A172 (cell line): Measurements from ENCODE around the gene VWA2. TPM values are rescaled to one million over a fixed set of nuclear protein-coding genes. Genes with fewer than 3 reads are reported as not detected.

Experiments
- DNase-seq: peaks from one replicate; pipeline ENCODE4 v3.0.0-alpha.2; 2015; ENCODE audit warnings: low spot score
- total RNA-seq: library from RNA; depleted of rRNA; stranded (reverse); fragments of >200 nt; shearing (Covaris generic); gene quantifications from 2 replicates; pipeline ENCODE4 v1.2.3, GENCODE V29; 2014

Gene VWA2
- total RNA-seq, 1 experiment from 2014 or later = not detected

DNA sequence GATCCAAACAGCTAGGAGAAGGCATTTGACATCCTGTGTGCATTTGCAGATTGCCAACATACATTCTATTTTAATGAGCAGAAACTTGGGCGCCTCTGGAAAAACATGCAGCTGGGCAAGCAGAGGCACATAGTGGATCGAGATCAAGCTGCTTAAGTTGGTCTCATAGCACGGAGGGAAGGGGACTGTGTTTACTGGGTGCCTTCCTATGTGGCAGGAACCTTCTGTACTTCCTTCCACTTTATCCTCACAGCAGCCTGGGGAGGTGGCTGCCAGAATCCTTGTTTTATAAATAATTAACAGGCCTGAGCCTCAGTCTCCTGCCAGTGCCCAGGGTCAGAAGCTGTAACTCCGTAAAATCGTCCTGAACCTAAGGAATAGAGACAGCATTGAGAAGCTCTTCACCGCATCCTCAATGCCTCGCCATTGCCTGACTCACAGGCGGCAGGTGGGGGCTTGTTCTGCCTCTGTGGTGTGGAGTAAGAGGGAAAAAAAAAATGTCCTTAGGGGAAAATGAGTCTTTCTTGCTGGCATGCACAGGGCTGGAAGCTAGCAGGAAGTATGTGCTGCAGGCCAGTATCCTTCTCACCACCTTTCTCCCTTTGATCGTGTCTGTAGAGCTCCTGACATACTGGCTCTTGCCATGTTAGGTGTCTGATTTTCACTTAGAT lies 6.2 kb downstream of the VWA2 start:
- no peak for DNase-seq

DNA sequence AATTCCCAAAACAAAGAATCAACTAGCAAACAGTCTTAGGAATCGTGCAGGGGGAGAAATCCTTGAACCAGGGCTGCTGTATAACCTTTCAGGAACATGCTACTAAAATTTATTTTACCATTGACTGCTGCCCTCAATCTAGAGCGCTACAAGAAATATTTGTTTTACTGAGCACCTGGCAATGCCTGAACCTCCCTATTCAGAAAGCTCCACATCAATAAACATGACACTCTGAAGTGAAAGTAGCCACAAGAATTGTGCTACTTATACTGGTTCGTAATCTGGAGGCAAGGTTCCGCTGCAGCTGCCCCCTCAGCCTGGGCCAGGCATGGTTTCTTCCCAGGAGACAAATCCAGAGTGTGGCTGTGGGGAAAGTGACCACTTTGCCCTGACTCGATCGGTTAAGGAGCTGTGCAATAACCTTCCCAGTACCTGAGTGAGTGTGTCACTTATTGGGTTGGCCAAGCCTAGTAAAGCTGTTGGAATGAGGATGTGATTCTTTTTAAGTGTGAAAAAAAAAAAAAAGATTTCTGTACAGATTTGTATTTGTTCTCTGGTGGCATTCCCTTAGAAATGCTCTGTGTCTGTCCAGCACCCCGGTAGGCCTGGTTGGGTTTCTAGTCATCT lies 7.7 kb downstream of the VWA2 start:
- DNase-seq = no peak

DNA sequence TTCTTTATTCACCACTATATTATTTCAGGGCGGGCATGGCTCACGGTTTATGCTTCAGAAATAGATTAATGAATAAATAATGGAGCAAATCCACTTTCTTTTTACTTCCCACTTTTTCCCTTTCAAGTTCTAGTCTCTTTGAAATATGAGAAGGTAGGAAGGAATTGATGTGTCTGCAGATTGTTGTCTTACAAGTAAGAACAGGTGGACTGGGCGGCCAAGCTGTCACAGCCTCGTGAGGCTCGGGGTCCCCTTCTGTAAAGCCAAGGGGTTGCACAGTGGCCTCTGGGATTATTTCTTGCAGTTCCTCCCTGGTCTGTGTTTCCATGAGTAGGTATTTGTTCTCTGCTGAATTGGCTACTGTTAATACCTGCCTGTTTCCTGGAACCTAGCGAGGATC lies 11.2 kb downstream of the VWA2 start:
- no peak for DNase-seq

DNA sequence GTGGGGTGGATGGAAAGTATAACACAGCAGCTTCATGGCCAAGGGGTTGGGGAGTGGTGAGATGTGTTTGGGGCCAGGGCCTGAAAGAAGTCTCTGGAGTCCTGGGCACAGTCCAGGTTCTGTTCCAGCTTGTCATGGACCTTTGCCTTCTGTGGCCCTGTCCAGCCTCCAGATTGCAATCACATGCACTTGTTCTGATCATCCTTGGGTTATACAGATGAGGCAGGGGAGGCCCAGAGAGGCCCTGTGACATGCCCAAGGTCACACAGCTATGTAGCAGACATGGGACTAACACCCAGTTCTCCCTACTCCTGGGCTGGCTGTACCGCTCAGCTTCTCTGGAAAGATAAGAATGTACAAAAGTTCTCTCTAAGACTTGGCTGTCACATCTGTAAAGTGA lies 11.7 kb downstream of the VWA2 start:
- DNase-seq = no peak

DNA sequence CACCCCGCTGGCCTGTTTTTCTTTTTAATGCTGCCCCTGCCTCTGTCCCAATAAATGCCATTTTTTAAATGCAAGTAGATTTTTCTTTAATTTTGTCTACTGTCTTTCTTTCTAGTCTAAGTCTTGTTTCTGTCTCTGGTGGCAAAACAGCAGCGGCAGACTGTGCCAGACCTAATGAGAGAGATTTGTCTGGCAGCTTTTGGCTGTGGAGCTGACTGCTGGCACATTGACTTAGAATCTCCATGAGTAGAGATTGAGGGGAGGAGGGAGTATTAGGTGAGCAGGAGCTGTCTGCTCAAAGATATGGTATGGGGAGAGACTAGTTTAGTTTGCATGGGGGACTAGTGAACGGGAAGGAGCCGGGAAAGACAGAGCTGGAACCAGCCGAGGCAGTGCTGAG lies 13.0 kb downstream of the VWA2 start:
- no peak for DNase-seq

DNA sequence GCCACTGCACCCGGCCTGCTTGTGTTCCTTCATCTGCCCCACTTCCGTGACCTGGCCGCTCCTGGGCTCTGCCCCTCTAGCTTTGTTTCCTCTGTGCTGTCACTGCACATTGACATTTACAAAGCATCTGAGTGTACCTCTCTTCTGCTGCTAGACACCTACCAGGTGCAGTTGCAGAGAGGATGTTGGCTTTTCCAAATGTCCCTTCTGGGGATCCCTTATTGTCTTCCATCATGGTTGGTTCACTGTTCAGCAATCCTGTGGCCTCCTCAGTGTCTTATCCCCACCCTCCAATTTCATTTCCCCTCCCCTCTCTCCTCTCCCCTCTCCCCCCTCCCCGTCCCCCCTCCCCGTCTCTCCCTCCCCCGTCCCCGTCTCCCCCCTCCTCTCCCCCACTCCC lies 13.8 kb downstream of the VWA2 start:
- no peak for DNase-seq

DNA sequence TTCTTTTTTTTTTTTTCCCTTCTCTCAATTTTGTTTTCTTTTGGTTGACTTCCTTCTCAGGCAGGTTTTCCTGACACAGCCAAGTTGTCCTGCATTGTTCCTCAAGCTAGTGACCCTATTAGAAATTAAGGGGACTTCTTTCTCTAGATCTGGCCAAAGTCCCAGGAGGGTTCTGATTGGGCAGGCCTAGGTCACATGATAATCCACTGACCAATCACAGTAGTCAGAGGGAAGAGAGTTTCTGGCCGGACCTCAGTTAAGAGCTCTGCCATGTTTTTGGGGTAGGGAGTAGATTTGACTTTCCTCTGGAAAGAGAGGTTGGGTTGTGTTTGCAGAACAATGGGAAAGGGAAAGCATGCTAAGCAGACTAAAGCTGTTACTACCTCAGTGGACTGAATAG lies 16.2 kb downstream of the VWA2 start:
- no peak for DNase-seq

DNA sequence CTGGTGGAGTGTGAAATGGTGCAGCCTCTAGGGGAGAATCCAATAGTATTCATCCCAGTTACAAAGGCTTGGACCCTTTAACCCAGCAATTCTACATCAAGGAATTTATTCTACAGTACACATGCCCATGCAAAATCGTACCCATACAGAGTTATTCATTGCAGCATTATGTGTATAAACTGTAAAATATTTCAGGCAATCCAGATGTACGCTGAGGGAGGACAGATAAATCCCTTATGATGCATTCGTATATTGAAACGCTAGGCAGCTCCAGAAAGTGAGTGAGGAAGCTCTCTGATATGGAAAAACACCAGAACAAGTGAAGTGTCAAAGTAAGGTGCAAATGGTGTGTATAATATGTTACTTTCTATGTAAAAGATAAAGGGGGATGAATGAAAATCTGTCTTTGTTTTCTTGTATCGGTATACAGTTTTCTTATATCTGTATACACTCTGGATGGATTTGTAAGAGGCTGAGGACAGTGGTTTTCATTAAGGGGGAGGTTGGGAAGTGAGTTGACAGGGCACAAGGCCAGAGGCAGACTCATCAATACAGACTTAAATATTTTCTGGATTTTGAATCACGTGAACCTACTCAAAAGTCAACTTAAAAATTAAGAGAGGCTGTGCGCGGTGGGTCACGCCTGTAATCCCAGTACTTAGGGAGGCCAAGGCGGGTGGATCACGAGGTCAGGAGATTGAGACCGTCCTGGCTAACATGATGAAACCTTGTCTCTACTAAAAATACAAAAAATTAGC lies 17.1 kb downstream of the VWA2 start:
- DNase-seq = no peak

DNA sequence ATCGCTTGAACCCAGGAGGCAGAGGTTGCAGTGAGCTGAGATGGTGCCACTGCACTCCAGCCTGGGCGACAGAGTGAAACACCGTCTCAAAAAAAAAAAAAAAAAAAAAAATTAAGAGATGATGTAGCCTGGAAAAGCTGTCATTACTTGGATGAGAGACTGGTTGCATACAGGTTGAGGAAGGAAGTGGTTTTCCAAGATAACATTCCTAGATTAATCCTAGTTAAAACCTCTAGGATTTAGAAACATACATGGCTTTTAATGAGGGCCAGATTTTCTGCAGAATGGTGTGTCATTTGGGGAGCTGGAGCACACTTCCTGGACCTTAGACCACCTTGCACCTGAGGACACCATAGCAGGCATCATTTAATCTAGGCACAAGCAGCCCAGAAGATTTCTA lies 17.8 kb downstream of the VWA2 start:
- DNase-seq = peak; percentile 84

DNA sequence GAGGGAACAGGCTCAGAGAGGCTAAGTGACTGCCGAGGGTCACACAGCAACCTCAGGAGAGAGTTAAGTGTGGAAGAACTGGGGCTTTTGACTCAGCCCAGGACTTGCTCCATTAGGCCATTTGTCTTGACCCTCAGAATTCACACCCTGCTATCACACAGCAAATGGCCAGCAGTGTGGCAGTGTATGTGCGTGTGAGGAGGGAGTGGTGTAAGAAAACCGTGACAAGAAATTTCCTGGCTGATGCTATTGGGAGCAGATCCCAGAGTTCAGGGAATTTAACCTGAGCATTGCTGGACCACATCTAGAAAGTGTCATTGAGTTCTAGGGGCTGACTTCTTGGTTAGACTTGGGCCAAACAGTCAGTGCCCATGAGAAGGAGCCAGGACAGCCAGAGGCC lies 18.4 kb downstream of the VWA2 start:
- no peak for DNase-seq

DNA sequence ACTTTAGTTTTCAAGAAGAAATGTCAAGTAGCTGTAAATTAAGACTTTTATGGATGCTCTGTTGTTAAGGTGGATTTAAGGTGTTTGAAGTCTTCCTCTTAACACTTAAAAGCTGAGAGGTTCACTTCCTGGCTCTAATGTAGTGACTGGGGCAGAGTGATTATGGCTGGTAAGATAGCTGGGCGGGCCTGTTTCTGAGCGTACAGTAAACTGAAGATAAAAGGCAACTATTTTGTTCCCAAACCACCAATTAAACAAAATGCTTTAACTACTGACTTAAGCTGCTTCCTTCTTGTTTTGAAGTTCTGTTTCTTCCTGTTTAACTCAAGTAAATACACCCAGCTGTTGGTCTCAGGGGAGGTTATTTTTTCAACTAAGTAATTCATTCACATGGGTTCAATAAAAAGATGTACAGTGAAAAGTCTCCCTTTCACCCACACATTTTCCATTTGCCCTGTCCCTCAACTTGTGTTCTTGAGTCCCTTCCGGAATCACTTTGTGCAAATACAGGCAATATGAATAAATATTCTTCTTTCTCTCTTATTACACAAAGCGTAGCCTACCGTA lies 19.3 kb downstream of the VWA2 start:
- DNase-seq = peak; percentile 16

DNA sequence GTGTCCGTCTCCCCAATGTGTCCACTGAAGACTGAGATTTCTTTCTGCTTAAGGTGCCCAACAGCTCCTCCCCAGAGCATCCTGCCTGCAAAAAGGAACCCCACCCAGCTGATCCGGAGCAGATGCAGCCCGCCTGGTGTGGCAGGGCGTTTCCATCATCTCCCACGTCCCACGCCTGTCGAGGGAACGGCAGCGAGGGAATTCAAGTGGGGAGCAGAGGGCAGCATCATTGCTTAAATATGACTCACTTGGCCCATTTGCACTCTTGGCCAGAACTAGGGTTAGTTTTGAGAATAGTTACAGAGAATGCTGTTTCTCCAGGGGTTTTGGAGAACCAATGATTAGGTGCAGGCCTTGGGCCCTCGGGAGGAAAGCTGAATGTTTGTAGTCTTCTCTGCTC lies 20.8 kb downstream of the VWA2 start:
- DNase-seq = peak; percentile 52

DNA sequence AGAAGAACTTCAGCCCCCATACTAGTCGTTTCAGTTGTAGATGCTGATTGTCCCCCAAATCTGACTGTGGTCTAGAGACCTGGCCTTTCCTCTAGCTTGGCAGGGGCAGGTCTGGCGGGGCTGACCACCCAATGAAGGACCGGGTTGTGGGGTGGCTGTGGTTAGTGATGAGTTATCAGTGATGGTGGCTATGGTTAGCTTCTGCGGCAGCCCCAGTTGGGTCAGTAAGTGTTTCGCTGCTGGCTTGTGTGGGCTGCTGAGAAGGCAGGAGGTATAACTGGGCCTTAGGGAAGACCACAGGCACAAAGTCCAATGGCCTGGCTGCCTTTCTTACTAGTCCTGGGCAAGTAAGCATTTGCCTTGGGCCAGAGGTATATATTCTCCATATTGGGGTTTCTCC lies 21.3 kb downstream of the VWA2 start:
- no peak for DNase-seq

DNA sequence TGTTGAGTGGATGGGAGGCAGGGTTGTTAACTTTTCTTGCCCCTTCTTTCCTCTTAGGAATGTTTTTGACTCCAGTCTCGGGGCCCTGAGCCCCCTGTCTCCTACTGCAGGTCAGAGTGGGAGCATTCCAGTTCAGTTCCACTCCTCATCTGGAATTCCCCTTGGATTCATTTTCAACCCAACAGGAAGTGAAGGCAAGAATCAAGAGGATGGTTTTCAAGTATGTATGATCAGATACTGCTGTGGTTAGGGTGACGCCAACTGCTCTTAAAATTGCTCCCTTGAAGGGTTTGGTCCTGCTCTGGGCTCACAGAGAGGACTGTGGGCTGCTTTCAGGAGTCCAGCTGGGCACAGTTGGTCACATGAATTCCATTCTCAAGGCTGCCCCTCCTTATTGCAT lies 22.0 kb downstream of the VWA2 start:
- peak; percentile 93 for DNase-seq

DNA sequence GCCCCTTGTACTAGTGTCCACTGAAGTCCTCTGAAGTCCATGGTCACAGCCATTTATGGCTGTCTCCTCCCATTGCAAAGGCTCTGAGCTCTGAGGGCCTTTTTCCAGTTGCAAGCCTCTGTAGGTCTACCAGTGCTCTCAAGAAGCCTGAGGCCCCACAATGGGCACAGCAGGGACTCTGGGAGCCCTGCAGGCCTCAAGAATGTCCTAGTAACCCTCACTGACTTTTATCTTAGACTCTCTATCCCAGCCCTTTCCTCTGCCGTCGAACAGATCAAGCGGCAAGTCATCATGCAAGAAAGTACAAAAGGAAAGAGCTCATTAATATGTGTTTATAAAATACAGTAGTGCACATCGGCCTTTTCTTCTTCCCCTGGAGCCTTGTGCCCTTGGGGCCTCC lies 23.4 kb downstream of the VWA2 start:
- no peak for DNase-seq

DNA sequence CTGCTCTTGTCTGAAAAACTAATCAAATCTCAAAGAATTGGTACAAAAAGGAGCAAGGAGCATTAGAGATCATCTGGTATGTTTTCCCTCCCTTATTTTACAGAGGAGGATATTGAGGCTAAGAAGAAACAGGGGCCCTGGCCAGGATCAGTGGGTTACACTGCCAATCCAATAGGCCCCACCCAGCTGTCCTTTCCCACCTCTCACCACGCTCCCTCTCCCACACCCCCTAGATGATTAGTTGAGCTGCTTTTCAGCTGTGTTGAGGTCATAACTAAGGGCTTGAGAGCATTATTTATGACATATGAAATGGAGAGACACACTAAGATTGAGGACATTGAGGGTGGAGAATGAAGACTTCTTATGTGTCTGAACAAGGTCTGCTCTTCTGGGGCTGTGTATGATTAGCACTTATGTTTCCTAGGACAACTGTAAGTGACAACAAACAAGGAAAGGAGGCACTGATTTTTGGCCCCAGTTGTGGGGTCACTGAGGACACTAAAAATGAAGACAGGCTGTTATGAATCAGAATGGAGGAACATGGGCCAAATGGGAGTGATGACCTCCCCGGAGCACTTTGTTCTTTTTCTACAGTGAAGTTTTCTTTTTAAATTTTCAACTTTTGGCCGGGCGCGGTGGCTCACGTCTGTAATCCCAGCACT lies 26.5 kb downstream of the VWA2 start:
- DNase-seq = no peak

DNA sequence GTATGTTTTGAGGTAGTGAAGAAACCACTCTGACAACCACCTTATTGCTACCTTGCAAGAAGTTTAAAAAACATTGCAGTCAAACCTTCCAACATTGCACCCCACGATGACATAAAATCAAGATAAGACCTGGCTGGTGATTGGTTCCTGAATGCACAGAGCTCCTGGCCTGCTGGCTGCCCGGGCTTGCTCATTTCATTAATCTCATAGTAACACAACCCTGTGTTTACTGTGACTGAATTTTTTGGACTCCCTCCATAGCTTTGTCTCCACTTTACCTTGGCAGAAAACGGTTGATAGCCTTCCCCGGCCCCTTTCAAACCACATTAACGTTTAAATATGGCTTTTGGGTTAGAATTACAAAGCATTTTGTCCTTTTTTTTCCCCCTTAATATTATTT lies 27.5 kb downstream of the VWA2 start:
- DNase-seq = peak; percentile 67

DNA sequence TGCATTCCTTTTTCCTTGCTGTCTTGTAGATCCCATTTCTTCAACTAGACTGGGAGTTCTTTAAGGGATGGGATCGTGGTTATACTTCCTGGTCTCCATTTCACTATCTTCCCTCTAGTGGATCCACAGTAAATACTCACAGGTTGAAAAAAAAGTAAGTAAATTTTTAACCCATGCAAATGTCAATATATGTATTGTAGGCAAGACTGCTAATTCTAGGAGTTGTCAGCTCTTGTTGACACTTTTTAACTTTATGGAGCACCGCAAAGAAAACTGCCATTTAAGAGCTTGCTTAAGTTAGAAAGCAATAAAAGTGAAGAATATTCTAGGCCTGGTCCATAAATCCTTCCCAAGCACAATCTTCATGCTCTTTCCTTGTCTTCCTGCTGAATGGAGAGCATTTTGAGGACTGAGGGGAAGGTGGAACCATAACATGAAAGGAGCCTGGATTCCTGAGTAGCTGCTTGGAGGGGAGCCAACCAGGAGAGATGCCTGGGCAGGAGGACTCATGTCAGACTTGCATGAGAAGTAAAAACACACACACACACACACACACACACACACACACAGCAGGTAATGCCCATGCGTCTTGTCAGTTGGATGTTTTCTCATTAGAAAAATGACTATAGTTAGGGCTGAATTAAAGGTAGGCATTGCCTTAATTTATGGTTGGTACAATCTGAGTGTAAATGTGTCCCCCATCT lies 32.2 kb downstream of the VWA2 start:
- DNase-seq = no peak

DNA sequence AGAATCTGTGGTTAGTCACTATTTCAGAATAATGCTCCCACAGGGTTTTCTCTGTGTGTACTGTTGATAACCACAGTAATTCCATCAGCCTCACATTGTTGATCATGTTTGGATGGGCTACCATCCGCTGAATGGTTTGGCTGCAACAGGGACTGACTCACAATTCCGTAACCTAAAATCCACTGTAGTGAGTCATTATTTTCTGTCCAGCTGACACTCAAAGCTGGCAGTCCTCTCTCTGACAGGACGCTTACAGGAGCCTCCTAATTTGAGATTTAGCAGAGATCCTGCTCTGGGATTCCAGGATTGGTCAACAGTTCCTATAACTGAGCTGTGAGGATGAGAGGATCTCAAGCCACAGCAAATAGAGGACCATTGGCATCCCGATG lies 32.7 kb downstream of the VWA2 start:
- DNase-seq = peak; percentile 97

DNA sequence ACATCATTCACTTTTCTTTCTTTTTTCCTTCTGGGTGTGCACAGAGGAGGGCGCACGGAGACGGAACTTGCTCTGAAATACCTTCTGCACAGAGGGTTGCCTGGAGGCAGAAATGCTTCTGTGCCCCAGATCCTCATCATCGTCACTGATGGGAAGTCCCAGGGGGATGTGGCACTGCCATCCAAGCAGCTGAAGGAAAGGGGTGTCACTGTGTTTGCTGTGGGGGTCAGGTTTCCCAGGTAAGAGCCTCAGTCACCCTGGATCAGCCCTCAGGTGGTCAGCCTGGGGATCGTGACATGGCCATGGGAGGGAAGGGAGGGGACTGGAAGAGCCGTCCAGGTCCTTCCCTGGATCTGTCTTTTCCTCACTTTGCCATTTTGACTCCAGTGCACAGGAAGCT lies 33.6 kb downstream of the VWA2 start:
- DNase-seq = no peak

DNA sequence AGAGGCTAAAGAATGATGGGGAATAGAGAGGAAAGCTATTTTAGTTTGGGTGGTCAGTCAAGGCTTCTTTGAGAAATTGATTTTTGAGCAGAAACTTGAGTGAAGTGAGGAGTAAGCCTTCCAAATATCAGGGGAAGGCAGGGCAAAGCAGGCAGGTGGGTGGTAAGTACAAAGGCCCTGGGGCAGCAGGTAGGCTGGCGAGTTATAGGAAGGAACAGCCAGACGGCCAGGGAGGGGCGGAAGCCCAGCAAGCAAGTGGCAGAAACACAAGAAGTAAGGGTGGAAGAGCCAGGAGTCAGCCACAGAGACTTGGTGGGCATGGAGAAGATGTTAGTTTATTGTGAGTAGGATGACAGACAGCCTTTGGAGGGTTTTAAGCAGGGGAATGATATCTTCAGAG lies 34.9 kb downstream of the VWA2 start:
- DNase-seq = no peak
